NCI-H128 (cell line): ENCODE results near the gene PIP4K2A.
"Not testable (repeated sequence)": the region's sequence is repeated elsewhere in the genome, so short reads cannot be mapped to it uniquely, and the experiment has no call there.

Experiments
- DNase-seq: peaks from one replicate; lab custom pipeline; 2025; ENCODE audit not compliant: unreplicated experiment; lab: John Stamatoyannopoulos, UW

Gene PIP4K2A

DNA sequence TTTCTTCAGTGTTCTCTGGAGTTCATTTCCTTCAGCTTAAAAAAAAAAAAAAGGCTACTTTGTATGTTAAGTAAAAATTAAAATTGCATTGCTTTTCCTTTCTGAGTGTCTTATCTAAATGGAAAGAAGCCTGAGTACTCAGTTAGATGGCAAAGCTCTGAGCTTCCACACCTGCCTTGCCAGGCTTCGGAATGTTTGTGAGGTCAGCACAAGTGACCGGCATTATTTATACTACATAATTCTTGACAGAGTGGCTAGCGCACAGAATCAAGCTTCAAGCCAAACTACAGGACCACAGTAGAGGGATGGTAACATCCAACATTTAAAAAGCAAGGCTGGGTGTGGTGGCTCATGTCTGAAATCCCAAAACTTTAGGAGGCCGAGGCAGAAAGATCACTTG, 17.3 kb downstream of the PIP4K2A start:
- DNase-seq, result no peak

DNA sequence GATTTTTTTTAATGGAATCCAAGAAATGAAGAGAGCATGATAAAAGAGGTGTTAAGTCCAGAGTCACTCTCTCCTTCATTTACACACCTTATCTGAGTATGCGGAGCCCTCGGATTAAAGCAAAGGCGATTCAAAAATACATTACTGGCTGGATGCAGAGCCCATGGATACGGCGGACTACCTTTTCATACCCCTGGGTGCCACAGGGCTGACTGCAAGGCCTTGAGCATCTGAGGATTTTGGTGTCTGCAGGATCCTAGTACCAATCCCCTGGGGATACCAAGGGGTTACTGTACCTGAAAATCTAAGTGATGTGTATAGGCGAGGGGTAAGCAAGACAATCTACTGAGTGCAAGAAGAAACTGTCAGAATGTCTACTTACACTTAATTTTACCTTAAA, 20.5 kb downstream of the PIP4K2A start:
- DNase-seq, result no peak

DNA sequence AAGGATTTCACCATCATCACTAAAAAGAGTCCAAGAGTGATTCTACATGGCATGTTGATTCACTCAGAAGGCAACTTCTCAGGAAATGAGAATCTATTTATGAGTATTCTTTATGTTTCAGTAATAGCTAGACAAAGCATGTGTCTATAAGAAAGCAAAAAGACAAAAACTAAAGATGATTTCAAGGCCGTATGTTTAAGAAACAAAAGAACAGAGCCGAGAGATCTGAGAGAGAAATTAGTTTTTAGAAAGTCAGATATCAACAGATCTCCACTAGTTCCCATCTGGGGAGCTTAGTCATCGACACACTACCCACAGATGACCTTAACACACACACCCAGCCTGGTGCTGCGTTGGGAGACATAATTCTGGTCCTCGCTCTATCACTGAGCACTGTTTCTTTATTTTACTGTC, 21.0 kb downstream of the PIP4K2A start:
- no peak for DNase-seq

DNA sequence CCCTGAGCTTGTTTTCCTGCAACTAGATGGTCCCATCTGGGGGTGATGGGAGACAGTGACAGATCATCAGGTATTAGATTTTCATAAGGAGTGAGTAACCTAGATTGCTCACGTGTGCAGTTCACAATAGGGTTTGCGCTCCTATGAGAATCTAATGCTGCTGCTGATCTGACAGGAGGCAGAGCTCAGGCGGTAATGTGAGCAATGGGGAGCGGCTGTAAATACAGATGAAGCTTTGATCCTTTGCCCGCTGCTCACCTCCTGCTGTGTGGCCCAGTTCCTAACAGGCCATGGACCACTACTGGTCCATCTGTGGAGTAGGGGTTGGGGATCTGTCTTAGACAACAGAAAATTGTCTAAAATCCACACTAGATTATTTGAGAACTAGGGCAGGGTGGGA, 22.3 kb downstream of the PIP4K2A start:
- DNase-seq, result not testable (repeated sequence)

DNA sequence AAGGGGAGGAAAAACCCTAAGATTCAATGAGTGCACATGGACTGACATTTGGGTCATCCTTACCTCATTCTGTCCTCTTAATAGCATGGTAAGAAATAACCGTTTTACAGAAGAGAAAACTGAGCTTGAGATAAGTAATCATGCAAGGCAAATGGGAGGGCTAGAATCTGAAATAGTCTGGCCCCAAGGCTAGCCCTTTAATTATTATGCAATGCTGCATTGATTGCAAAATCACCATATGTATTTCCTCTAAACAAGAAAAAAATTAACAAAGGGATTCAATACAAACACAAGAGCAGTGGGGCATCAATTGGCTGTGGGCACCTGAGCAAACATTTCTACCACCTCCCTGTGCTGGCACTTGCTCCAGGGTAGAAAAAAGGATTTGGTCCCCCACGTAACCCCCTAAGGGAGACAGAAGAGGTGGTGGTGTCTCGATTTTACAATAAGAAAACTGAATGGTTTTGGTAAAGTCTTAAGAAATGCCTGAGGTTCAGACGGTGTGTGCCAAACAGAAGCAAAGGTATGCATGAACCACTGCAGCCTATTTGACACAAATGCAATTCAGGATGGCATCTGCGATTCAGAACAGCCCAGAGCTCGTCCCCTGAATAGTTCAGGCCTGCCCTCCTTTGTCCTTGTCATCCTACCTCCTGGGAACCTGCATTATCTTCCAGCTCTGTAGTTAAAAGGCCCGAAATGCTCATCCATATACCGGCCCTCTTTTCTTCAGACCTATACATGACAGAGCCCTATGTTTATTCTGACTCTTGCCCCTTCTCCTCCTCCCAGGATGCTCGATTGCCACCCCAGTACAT, 23.6 kb downstream of the PIP4K2A start:
- DNase-seq, result no peak

DNA sequence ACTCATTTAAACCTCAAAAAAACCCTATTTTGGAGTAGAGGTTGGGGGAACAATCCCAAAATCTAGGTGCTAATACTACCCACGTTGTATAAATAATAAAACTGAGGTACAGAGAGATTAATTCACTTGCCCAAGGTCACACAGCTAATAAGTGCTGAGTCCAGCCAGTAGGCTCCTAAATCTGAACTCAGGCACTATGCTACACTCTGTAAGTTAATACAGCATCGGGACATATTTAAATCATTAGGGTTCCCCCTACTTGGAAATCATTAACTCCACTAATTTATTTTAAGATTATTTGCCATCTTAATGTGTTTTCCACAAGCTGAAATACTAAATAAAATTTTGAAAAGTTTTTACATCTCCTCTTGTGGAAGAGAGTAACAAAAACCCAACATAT, 24.2 kb downstream of the PIP4K2A start:
- DNase-seq, result no peak

DNA sequence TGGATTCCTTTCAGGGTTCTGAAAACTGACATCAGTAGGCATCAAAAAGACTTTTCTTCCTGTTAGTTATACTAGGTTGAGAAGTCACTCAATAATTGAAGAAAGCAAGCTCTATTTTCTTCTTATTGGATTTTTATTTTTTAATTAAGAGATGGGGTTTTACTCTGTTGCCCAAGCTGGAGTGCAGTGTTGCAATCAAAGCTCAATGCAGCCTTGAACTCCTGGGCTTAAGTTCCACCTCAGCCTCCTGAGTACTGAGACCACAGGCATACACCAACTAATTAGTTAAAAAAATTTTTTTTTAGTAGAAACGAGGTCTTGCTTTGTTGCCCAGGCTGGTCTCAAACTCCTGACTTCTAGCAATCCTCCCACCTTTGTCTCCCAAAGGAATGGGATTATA, 28.0 kb downstream of the PIP4K2A start:
- DNase-seq, result no peak

DNA sequence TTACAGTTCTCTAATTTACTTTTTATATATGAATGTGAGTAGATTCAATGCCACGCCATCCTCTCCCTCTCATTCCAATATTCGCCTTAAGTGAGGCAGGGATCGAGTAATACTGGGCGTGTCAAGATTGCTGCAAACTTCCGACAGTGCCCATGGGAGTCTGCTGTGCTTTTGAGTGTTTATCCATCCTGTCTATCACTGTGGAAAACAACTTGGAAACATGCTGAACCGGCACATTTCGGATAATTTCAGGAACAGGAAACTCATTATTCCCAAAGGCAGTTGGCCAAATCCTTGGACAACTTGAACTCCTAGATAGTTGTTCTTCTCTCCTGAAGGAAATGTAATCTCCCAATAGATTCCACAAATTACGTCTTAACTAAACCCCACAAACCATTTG, 28.5 kb downstream of the PIP4K2A start:
- DNase-seq, result no peak

DNA sequence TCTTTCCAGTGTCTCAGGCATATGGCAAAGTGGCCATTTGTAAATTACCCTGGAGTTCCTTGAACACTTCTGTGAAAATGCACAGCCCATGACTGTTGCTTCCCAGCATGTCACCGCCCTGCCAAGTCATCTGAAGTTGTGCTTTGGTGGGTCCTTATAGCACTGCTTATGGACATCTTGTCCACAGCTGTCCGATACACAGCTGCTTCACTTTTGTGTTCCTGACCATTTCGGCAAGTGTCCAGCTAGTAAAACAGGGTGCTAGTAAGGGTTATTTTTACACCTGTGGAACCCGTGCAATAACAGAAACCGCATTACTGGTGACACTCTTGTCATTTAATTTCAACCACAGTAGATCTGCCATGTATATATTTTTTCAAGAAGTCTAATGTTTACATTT, 29.7 kb downstream of the PIP4K2A start:
- DNase-seq, result no peak

DNA sequence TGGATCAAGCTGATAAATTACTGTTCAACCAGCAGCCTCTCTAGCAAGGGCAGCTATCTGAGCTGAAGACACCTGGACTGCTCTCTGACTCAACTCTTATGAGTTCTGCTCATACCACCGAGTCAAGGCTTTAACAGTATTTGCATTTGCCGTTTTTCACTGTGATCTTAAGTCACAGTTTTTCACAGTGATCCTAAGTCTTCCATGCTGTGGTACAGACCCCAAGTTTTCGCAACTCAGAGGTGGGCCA, 31.3 kb downstream of the PIP4K2A start:
- no peak for DNase-seq

DNA sequence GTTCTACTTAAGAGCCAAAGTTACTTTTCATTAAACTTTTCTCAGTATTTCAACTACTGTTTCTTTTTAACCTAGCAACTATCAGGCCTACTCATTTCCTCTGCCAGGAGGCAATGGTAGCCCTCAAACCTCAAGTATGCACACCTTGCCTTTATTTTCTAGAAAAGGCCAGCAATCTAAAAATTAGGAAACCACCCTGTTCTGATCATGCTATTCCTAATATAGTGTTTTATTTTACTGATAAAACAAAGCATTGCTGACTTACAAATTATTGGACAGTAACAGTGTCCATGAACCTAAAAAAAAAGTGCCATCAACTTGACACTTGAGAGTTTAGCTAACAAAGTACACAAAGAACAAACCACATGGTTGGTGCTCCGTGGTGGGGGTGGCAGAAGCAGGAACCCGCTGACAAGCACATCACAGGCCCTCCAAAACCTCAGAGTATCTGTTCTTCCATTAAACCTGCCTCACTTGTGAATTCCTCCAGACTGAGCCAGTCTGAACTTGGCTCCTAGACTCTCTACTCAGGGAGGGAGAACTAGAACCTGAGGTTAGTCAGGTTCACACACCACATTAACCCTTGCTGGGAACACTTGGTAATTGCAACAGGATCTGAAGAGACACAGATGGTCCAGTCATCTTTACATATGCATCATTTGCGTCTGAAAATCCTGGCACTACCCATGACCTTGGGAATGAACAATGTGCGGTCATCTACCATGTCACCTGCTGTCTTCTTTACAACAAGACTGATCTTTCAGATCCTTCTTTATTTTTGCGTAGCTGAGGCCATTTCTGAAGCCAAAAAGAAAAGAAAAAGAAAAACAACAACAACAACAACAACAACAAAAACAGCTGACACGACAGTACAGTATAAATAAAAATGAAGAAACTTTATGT, 31.9 kb downstream of the PIP4K2A start:
- no peak for DNase-seq

DNA sequence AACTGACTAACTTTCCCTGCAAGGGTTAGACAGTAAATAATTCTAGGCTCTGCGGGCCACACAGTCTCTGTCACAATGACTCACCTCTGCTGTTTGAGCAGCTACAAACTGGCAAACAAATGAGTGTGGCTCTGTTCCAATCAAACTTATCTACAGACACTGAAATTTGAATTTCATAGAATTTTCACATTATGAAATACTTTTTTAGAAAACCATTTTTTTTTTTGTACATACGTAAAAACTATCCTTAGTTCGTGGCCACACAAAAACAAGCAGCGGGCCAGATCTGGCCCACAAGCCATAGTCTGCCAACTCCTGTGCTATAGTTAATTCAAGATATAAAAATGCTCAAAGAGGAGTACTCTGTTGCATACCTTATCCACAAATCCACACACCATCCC, 32.6 kb downstream of the PIP4K2A start:
- no peak for DNase-seq

DNA sequence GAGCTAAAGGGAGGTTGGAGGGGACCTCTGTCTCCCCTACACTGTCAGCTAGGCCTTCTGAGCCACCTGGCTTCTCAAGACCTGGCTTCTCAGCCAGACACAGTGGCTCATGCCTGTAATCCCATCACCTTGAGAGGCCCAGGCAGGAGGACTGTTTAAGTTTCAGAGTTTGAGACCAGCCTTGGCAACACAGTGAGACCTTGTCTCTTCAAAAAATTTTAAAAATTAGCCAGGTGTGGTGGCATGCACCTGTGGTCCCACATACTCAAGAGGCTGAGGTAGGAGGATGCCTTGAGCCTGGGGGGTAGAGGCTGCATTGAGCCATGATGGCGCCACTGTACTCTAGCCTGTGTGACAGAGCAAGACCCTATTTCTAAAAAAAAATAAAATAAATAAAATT, 33.1 kb downstream of the PIP4K2A start:
- no peak for DNase-seq

DNA sequence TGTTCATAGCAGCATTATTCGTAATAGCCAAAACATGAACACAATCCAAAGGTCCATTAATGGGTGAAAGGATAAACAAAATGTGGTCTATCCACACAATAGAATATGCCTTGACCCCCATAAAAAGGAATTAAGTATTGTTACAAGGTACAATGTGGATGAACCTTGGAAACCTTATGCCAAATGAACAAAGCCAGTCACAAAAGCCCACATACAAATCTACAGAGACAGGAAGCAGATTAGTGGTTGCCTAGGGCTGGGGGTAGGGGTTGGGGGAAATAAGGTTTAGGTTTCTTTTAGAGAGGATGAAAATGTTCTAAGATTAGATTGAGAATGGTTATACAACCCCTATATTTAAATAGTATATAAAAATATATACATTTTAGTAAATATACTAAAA, 34.8 kb downstream of the PIP4K2A start:
- DNase-seq, result no peak

DNA sequence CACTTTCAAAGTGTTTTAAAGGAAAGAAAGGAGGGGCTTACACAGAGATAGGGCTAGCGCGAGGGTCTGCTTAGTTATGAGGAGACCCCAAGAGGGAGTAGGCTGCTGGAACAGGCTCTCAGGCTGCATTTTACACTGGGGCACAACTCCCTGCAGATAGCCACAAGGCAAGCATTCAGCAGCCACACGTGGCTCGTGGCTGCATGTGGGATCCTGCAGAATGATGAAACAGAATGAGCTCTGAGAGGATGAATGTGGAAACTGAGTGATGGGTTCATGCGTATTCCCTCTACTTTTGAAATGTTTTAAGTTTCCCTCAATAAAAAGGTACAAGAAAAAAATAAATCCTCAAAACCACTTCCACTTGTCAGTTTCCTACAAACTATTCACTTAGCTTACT, 37.0 kb downstream of the PIP4K2A start:
- DNase-seq, result no peak

DNA sequence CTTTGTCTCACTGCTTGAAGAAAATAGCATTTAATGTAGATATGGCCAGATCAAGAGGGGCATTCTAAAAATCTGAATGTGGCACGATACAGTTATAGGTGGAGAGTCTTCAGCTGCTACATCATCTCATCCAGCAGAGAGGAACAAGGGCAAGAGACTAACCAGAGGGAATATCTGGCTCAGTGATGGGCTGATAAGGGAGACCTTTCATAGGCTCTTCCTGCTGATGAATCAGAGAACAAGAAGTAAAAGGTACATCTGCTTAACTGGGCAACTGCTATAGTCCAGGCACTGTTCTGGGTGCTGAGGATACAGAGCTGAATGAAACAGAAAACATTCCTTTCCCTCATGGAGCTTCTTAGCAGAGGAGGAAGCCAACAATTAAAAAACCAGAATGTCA, 37.9 kb downstream of the PIP4K2A start:
- no peak for DNase-seq

DNA sequence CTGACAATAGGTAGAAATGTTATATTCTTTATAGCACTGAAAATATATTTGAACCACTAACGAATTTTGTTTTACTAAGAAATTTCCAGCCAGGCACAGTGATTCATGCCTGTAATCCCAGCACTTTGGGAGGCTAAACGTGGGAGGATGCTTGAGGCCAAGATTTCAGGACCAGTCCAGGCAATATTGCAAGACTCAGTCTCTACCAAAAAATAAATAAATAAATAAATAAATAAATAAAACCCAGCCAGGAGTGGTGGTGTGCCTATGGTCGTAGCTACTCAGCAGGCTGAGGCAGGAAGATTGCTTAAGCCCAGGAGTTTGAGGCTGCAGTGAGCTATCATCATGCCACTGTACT, 39.8 kb downstream of the PIP4K2A start:
- DNase-seq, result no peak

DNA sequence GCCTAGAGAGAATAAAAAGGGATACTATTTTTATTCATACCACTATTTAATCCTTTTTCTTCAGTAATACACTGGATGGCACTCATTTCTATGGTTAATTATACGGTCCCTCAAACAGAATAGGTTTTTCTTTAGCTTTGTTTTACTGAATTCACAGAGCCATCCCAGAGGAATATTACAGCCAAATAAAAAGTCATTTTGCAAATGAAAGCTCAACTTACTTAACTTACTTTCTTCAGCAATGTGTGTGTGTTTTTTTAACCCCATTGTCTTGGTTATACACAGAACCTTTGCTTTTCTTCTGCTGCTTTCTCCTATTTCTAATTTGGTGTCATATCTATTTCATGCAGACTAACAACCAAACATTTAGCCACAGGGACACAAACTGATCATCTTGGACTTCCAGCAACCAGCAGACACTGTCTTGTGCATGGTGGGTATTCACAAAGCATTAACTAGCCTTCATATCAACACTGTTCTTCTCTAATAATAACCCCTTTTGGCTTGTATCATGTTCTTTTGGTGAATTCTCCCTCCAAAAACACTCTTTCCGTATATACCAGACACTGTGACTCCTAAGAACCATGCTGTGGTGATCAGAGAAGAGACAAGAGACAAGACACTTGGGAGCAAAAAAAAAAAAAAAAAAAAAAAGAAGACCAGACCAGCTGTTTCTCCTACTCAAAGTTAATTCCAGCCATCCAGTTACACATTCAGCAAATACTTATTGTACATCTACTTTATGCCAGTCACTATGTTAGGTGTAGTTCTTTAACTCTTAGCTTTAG, 40.4 kb downstream of the PIP4K2A start:
- no peak for DNase-seq

DNA sequence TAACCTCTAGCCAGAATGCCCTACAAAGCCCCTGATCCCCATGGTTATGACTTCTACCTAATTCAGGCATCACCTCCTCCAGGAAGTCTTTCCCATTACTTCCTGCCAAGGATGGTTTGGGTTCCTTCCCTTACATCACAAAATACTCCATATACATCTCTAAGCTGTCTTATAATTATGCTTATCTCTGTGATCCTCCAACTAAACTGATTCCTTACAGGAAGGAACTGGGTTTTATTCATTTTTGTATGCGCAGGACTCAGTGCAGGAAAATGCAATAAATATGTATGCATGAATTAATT, 41.3 kb downstream of the PIP4K2A start:
- no peak for DNase-seq

DNA sequence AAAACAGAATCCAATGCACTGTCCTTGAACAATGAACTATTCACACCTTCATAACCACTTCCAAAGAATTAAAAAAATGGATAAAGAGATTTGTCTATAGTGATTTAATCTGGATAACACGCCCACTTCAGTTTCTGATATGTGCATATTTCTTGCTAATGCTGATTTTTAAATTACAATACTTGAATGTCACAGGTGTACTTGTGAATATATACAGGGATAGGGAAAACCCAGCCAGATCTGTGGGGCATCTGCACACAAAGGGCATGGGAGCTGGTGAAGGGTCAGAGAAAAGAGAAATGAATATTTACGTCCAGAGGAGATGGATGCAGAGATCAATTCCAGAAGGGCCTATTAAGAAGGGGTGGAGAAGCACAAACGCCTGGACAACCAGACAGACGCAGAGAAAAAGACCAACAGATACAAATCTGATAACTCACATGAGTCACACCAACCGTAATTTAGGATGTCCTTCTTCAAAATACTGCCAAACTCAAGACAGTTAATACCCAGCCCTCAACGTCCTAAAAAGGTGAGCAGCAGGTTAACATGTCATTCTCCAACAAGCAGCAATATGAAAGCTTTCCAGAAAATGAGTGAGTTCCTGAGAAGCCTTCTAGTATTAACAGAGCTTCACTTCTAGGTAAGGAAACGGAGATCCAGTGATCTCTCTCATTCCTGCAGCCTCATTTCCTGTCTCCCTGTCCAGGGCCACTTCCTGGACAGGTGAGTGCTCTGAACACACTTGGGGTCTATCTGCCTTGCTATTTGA, 41.9 kb downstream of the PIP4K2A start:
- DNase-seq, result no peak

DNA sequence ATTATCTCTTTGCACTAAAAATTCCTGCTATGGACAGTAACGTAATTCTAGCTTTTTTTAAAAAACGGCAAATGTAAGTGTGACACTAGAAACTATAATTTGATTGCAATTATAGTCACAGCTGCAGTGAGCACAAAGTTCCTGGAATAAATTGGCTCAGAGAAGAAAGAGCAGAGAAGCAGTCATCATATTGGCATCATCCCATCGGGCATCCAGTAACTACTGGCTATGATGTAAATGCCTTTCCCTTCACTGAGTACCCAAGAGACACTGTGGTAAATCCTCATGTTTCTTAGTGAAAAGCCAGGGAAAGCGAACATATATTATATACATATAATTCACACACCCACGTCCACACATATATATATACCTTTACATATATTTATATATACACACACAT, 43.6 kb downstream of the PIP4K2A start:
- no peak for DNase-seq
